DND-41 (cell line): ENCODE measurements around the gene PDE7B.

Source experiments
- ATAC-seq: fragments of 200-7000 bp; cut with Tn5 transposase; 3 replicates; pipeline ENCODE4 v1.9.1; 2021; ENCODE audit warnings: low read depth; ENCODE audit not compliant: insufficient read depth
- DNase-seq: peaks from one replicate; pipeline ENCODE4 v3.0.0-alpha.2; 2020
- H2AFZ ChIP-seq: 2 replicates; pipeline ENCODE4 v1.6.0; 2012; ENCODE audit warnings: low read depth, low read length
- H3K27ac ChIP-seq: 2 replicates; pipeline ENCODE4 v1.5.1; 2012; ENCODE audit warnings: low read length, inconsistent platforms
- H3K27me3 ChIP-seq: fragments of 200-600 bp; sonication (generic); 2 replicates; pipeline ENCODE4 v1.6.0; 2012; ENCODE audit warnings: low read length, mild to moderate bottlenecking, inconsistent platforms; ENCODE audit not compliant: insufficient read depth, poor library complexity
- H3K36me3 ChIP-seq: 2 replicates; pipeline ENCODE4 v1.5.1; 2012; ENCODE audit warnings: low read length, inconsistent platforms; ENCODE audit not compliant: insufficient read depth
- H3K4me1 ChIP-seq: 2 replicates; pipeline ENCODE4 v1.5.1; 2012; ENCODE audit warnings: mild to moderate bottlenecking, low read length; ENCODE audit not compliant: insufficient read depth
- H3K4me2 ChIP-seq: 2 replicates; pipeline ENCODE4 v1.6.0; 2012; ENCODE audit warnings: mild to moderate bottlenecking, moderate library complexity, low read length, inconsistent platforms; ENCODE audit not compliant: insufficient read depth
- H3K4me3 ChIP-seq, 2 experiments: fragments of 200-600 bp in 1 of 2; shearing (Covaris generic) in 1 of 2; 2 replicates each; pipeline ENCODE4 v1.5.1; 2012 to 2016; ENCODE audit warnings: inconsistent platforms in 2 of 2, low read length in 2 of 2, mild to moderate bottlenecking in 2 of 2, low read depth in 1 of 2, moderate library complexity in 1 of 2
- H3K79me2 ChIP-seq: 2 replicates; pipeline ENCODE4 v1.6.0; 2012; ENCODE audit warnings: low read length, inconsistent platforms; ENCODE audit not compliant: insufficient read depth
- H3K9ac ChIP-seq: 2 replicates; pipeline ENCODE4 v1.6.0; 2012; ENCODE audit warnings: low read depth, mild to moderate bottlenecking, inconsistent platforms, low read length, moderate library complexity
- H3K9me3 ChIP-seq: 2 replicates; pipeline ENCODE4 v1.5.1; 2012; ENCODE audit warnings: low read length, moderate library complexity, mild to moderate bottlenecking, inconsistent platforms; ENCODE audit not compliant: insufficient read depth, severe bottlenecking
- H4K20me1 ChIP-seq: 2 replicates; pipeline ENCODE4 v1.6.0; 2012; ENCODE audit warnings: low read length; ENCODE audit not compliant: insufficient read depth
- EZH2 ChIP-seq: IDR thresholded peaks from 3 replicates; pipeline ENCODE4 v1.6.1; 2012; ENCODE audit warnings: borderline replicate concordance, low read depth, mild to moderate bottlenecking, moderate library complexity, low read length, inconsistent platforms; ENCODE audit not compliant: severe bottlenecking
- TF ChIP-seq, protein P1 (sequence below): IDR thresholded peaks from 2 replicates; pipeline ENCODE4 v1.5.1; 2012; ENCODE audit warnings: borderline replicate concordance, low read length, moderate library complexity, mild to moderate bottlenecking; ENCODE audit not compliant: poor library complexity, severe bottlenecking; ENCODE audit errors: extremely low read depth

The PDE7B gene

GRCh38 chr6:135955099-135955498 lies 103.6 kb downstream of the PDE7B start:
- H3K79me2 ChIP-seq: no peaks in the 10 kb centered on the region
- H3K4me3 ChIP-seq: no peak overlapping the region
- H3K4me2 ChIP-seq: no peak overlapping the region
- H3K36me3 ChIP-seq: no peaks in the 10 kb centered on the region
- DNase-seq (no peak), ATAC-seq (no peak)
- no peak for TF ChIP-seq EZH2
- TF ChIP-seq, protein P1, sequence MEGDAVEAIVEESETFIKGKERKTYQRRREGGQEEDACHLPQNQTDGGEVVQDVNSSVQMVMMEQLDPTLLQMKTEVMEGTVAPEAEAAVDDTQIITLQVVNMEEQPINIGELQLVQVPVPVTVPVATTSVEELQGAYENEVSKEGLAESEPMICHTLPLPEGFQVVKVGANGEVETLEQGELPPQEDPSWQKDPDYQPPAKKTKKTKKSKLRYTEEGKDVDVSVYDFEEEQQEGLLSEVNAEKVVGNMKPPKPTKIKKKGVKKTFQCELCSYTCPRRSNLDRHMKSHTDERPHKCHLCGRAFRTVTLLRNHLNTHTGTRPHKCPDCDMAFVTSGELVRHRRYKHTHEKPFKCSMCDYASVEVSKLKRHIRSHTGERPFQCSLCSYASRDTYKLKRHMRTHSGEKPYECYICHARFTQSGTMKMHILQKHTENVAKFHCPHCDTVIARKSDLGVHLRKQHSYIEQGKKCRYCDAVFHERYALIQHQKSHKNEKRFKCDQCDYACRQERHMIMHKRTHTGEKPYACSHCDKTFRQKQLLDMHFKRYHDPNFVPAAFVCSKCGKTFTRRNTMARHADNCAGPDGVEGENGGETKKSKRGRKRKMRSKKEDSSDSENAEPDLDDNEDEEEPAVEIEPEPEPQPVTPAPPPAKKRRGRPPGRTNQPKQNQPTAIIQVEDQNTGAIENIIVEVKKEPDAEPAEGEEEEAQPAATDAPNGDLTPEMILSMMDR: no peak
- H3K9ac ChIP-seq: no peak overlapping the region
- no peak overlapping the region for H3K27ac ChIP-seq
- no peaks in the 10 kb centered on the region for H4K20me1 ChIP-seq
- no peaks in the 10 kb centered on the region for H3K4me1 ChIP-seq
- no peaks in the 10 kb centered on the region for H3K9me3 ChIP-seq
- H3K27me3 ChIP-seq: peaks cover 7% of the 10 kb centered on the region
- no peak overlapping the region for H2AFZ ChIP-seq

DNA sequence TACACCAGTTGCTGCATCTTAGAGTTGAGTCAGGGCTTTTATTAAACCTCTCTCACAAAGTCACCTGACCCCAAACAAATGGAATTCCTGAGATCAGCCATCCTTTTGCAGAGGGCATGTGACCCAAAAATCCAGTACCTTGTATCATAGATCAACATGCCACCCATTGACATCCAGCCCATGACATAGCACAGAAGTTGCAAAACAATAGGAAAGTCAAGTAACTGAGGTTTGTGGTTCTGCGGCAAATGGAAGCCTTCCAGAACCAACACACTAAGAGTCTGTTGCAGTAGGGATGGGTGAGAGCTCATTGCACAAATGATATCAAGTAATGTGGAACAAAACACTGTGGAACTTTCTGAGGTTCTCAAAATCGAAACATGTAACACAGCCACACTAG lies 111.2 kb downstream of the PDE7B start:
- Histone ChIP-seq H3K4me3 (no peak overlapping the region), H3K9me3 (no peaks in the 10 kb centered on the region), H3K36me3 (no peaks in the 10 kb centered on the region), H3K27me3 (peaks cover 4% of the 10 kb centered on the region), H3K79me2 (no peaks in the 10 kb centered on the region), H3K4me1 (no peaks in the 10 kb centered on the region), H4K20me1 (no peaks in the 10 kb centered on the region), H2AFZ (no peak overlapping the region), H3K4me2 (no peak overlapping the region), H3K27ac (no peak overlapping the region), H3K9ac (no peak overlapping the region)
- DNase-seq (no peak), ATAC-seq (no peak)
- TF ChIP-seq EZH2: no peak
- TF ChIP-seq, protein P1: no peak

DNA sequence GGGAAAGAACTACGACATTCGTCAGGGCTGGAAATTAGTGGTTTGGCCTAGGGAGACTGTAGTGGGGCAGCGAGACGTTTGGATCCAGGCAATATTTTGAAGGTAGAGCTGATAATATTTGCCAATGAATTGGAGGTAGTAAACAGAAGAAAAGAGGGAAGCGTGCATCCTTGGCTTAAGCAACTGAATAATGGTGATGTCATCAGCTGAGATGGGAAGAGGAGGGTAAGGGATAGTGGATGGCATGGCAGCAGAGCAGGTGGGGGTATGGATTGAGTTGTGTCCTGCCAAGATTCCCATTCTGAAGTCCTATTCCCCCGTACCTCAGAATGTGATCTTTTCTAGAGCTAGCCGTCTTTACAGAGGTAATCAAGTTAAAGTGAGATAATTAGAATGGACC lies 119.2 kb downstream of the PDE7B start:
- DNase-seq (no peak), ATAC-seq (no peak)
- Histone ChIP-seq H3K4me2 (no peak overlapping the region), H3K4me3 (no peak overlapping the region), H3K36me3 (no peaks in the 10 kb centered on the region), H3K9ac (no peak overlapping the region), H3K27me3 (no peaks in the 10 kb centered on the region), H3K27ac (no peak overlapping the region), H3K4me1 (no peaks in the 10 kb centered on the region), H3K9me3 (no peaks in the 10 kb centered on the region), H2AFZ (no peak overlapping the region), H4K20me1 (no peaks in the 10 kb centered on the region), H3K79me2 (no peaks in the 10 kb centered on the region)
- TF ChIP-seq, protein P1: no peak
- TF ChIP-seq EZH2: no peak

DNA sequence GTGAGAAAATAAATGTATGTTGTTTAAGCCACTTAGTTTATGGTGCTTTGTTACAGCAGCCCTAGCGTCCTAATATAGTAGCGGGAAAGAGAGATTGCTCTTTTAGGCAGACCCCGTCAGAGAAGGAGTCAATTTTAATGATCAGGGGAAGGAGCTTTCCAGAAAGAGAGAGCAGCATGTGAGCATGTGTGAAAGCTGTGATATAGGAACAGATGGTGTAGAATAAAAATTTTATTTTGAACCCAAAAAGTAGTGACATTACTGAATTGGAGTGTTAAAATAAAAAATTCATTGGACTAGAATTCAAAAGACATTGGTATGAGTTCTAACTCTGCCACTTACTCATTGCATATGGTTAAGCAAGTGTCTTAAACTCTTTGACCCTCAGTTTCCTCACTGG lies 119.8 kb downstream of the PDE7B start:
- DNase-seq (no peak), ATAC-seq (no peak)
- Histone ChIP-seq H3K4me2 (no peak overlapping the region), H3K4me3 (no peak overlapping the region), H3K27ac (no peak overlapping the region), H3K9me3 (no peaks in the 10 kb centered on the region), H3K27me3 (no peaks in the 10 kb centered on the region), H3K36me3 (no peaks in the 10 kb centered on the region), H3K9ac (no peak overlapping the region), H3K4me1 (no peaks in the 10 kb centered on the region), H4K20me1 (no peaks in the 10 kb centered on the region), H3K79me2 (no peaks in the 10 kb centered on the region), H2AFZ (no peak overlapping the region)
- TF ChIP-seq EZH2: no peak
- TF ChIP-seq, protein P1: no peak
